IMR-90 (cell line): Measurements from ENCODE around the gene GUCA1C. TPM values are rescaled to one million over a fixed set of nuclear protein-coding genes. Genes with fewer than 3 reads are reported as not detected.

ENCODE experiments used
- ATAC-seq: fragments of 200-7000 bp; cut with Tn5 transposase; 2 replicates; pipeline ENCODE4 v1.9.1; 2020; ENCODE audit warnings: low read depth, mild to moderate bottlenecking, moderate library complexity
- BruUV-seq: library from RNA; stranded (reverse); fragments of 400-500 nt; replicated peaks from 2 replicates; lab custom pipeline; 2021; lab: Mats Ljungman, UMichigan
- CTCF ChIA-PET: fragments of 300-600 bp; formaldehyde crosslinking; extraction: SDS; loops from one replicate; lab custom pipeline; 2021; ENCODE audit warnings: antibody characterized with exemption; lab: Yijun Ruan, JAX
- POLR2A ChIA-PET: fragments of 300-600 bp; sonication (Branson Sonifier 250); formaldehyde crosslinking; loops from one replicate; lab custom pipeline; 2022; ENCODE audit warnings: antibody characterized with exemption; ENCODE audit not compliant: unreplicated experiment; lab: Charles Lee
- DNase-seq: peaks from one replicate; pipeline ENCODE4 v3.0.0; 2013
- H2AFZ ChIP-seq: replicated peaks from 2 replicates; pipeline ENCODE3; 2013; ENCODE audit warnings: low read length, mild to moderate bottlenecking; ENCODE audit not compliant: poor library complexity
- H2AK5ac ChIP-seq: 2 replicates; pipeline ENCODE4 v1.6.1; 2013; ENCODE audit warnings: low read depth, low read length, inconsistent platforms
- H2AK9ac ChIP-seq: replicated peaks from 2 replicates; pipeline ENCODE3; 2013; ENCODE audit warnings: mild to moderate bottlenecking, low read depth, low read length, moderate library complexity; ENCODE audit not compliant: poor library complexity
- H2BK120ac ChIP-seq: 2 replicates; pipeline ENCODE4 v1.6.1; 2013; ENCODE audit warnings: low read depth, low read length, inconsistent platforms
- H2BK15ac ChIP-seq: 3 replicates; pipeline ENCODE4 v1.6.1; 2013; ENCODE audit warnings: low read depth, low read length, inconsistent platforms
- H2BK20ac ChIP-seq: 2 replicates; pipeline ENCODE4 v1.6.1; 2013; ENCODE audit warnings: low read depth, mild to moderate bottlenecking, inconsistent platforms, low read length, moderate library complexity
- H2BK5ac ChIP-seq: 2 replicates; pipeline ENCODE4 v1.6.1; 2013; ENCODE audit warnings: mild to moderate bottlenecking, low read depth, low read length, inconsistent platforms; ENCODE audit not compliant: poor library complexity, severe bottlenecking
- H3K14ac ChIP-seq: replicated peaks from 2 replicates; pipeline ENCODE4 v1.6.1; 2013; ENCODE audit warnings: low read depth, low read length, inconsistent platforms
- H3K18ac ChIP-seq: 2 replicates; pipeline ENCODE4 v1.6.1; 2013; ENCODE audit warnings: low read depth, low read length, control low read depth
- H3K23ac ChIP-seq: 2 replicates; pipeline ENCODE4 v1.6.1; 2013; ENCODE audit warnings: low read depth, low read length, inconsistent platforms
- H3K27ac ChIP-seq: 2 replicates; pipeline ENCODE4 v1.5.1; 2013; ENCODE audit warnings: mild to moderate bottlenecking, control low read depth, low read length; ENCODE audit not compliant: insufficient read depth
- H3K27me3 ChIP-seq: 2 replicates; pipeline ENCODE4 v1.6.1; 2013; ENCODE audit warnings: low read length; ENCODE audit not compliant: control insufficient read depth, insufficient read depth
- H3K36me3 ChIP-seq: 2 replicates; pipeline ENCODE4 v1.6.1; 2013; ENCODE audit warnings: low read length, mixed read lengths; ENCODE audit not compliant: control insufficient read depth, insufficient read depth
- H3K4ac ChIP-seq: 2 replicates; pipeline ENCODE4 v1.6.1; 2013; ENCODE audit warnings: low read depth, low read length, inconsistent platforms
- H3K4me1 ChIP-seq: 2 replicates; pipeline ENCODE4 v1.6.1; 2013; ENCODE audit warnings: low read length, mixed read lengths; ENCODE audit not compliant: control insufficient read depth, insufficient read depth
- H3K4me2 ChIP-seq: 2 replicates; pipeline ENCODE4 v1.6.1; 2013; ENCODE audit warnings: low read depth, mild to moderate bottlenecking, control low read depth, low read length, moderate library complexity
- H3K4me3 ChIP-seq: 2 replicates; pipeline ENCODE4 v1.5.1; 2013; ENCODE audit warnings: low read depth, mild to moderate bottlenecking, control low read depth, low read length, moderate library complexity; ENCODE audit not compliant: insufficient read depth
- H3K56ac ChIP-seq: 2 replicates; pipeline ENCODE4 v1.6.1; 2013; ENCODE audit warnings: low read length, inconsistent platforms; ENCODE audit not compliant: insufficient read depth; ENCODE audit errors: extremely low read depth
- H3K79me1 ChIP-seq, 2 experiments: 2 replicates each; pipeline ENCODE4 v1.6.1; 2013; ENCODE audit warnings: low read length in 2 of 2, inconsistent platforms in 1 of 2, low read depth in 1 of 2
- H3K9ac ChIP-seq: 2 replicates; pipeline ENCODE4 v1.6.1; 2013; ENCODE audit warnings: low read depth, low read length, control low read depth
- H3K9me1 ChIP-seq: 2 replicates; pipeline ENCODE4 v1.6.1; 2013; ENCODE audit warnings: low read length, inconsistent platforms; ENCODE audit not compliant: insufficient read depth
- H3K9me3 ChIP-seq: 2 replicates; pipeline ENCODE4 v1.6.1; 2013; ENCODE audit warnings: low read length; ENCODE audit not compliant: control insufficient read depth, insufficient read depth
- H4K20me1 ChIP-seq: 2 replicates; pipeline ENCODE4 v1.6.1; 2013; ENCODE audit warnings: low read length, inconsistent platforms; ENCODE audit not compliant: insufficient read depth
- H4K5ac ChIP-seq: 2 replicates; pipeline ENCODE4 v1.6.1; 2013; ENCODE audit warnings: mild to moderate bottlenecking, low read depth, low read length, control low read depth
- H4K8ac ChIP-seq, 2 experiments: 2 replicates each; pipeline ENCODE4 v1.6.1; 2013; ENCODE audit warnings: low read depth in 2 of 2, low read length in 2 of 2, control low read depth in 1 of 2, inconsistent platforms in 1 of 2
- H4K91ac ChIP-seq: 2 replicates; pipeline ENCODE4 v1.6.1; 2013; ENCODE audit warnings: low read depth, low read length, inconsistent platforms; ENCODE audit not compliant: insufficient read depth
- BHLHE40 ChIP-seq: fragments of 150-350 bp; IDR thresholded peaks from 2 replicates; pipeline ENCODE4 v1.6.1; 2016; ENCODE audit warnings: mild to moderate bottlenecking, low read depth, low read length
- MXI1 ChIP-seq: IDR thresholded peaks from 2 replicates; pipeline ENCODE4 v1.6.1; 2012; ENCODE audit warnings: low read depth, mild to moderate bottlenecking, low read length, moderate library complexity, borderline replicate concordance
- NFE2L2 ChIP-seq: fragments of 150-350 bp; IDR thresholded peaks from 2 replicates; pipeline ENCODE4 v1.6.1; 2016; ENCODE audit warnings: low read depth, mild to moderate bottlenecking, low read length
- RAD21 ChIP-seq: IDR thresholded peaks from 2 replicates; pipeline ENCODE4 v1.6.1; 2012; ENCODE audit warnings: low read length, improper control_type of control experiment
- RCOR1 ChIP-seq: IDR thresholded peaks from 2 replicates; pipeline ENCODE4 v1.6.1; 2012; ENCODE audit warnings: mild to moderate bottlenecking, low read length, improper control_type of control experiment; ENCODE audit not compliant: insufficient replicate concordance
- SMC3 ChIP-seq: fragments of 150-350 bp; IDR thresholded peaks from 2 replicates; pipeline ENCODE4 v1.6.1; 2016; ENCODE audit warnings: low read depth, mild to moderate bottlenecking, antibody characterized with exemption, low read length, moderate library complexity
- WGBS, 2 experiments: methylation state at CpG; one replicate each; pipeline versions ENCODE4 v1.1.5 to v1.1.7; 2013; ENCODE audit warnings: missing lambda C conversion rate in 2 of 2; ENCODE audit not compliant: insufficient read length in 1 of 2; ENCODE audit errors: extremely low coverage in 2 of 2; 5-methylcytosine and 5-hydroxymethylcytosine counted together
- dilution Hi-C: fragments of 300-500 bp; cut with HindIII; formaldehyde crosslinking; loops from one replicate; pipeline ENCODE4 v1.14.3; 2018; ENCODE audit warnings: low sequenced_read_pairs; ENCODE audit not compliant: unreplicated experiment
- in situ Hi-C: fragments of 300-500 bp; cut with MboI; formaldehyde crosslinking; loops from 3 replicates; pipeline ENCODE4 v1.14.3; 2019; ENCODE audit warnings: low sequenced_read_pairs, inconsistent platforms, mixed read lengths
- intact Hi-C: fragments of 100-400 bp; cut with micrococcal nuclease; formaldehyde crosslinking; loops from 2 replicates; pipeline ENCODE4 v1.10.0; 2022
- polyA plus RNA-seq, 3 experiments: library from polyadenylated mRNA; depleted of rRNA; stranded (reverse); fragments of >200 nt; gene quantifications; 2 replicates each; pipeline ENCODE4 v1.2.3, GENCODE V29; 2012; ENCODE audit warnings: low replicate concordance in 1 of 3
- total RNA-seq: library from RNA; depleted of rRNA; stranded (reverse); fragments of >200 nt; gene quantifications from 2 replicates; pipeline ENCODE4 v1.2.3, GENCODE V29; 2012
- TF ChIP-seq, protein P1 (sequence below): conservative IDR thresholded peaks from 2 replicates; pipeline ENCODE4 v1.5.1; 2012; ENCODE audit warnings: mild to moderate bottlenecking, low read depth, low read length, improper control_type of control experiment
- TF ChIP-seq, protein P2 (sequence below): fragments of 150-350 bp; IDR thresholded peaks from 2 replicates; pipeline ENCODE4 v1.6.1; 2016; ENCODE audit warnings: low read depth, mild to moderate bottlenecking, low read length, moderate library complexity, borderline replicate concordance

GUCA1C gene
- total and polyA plus RNA-seq, 2 of the 4 experiments (the other 2 are of a cell fraction), result not detected

GRCh38 chr3:108914774-108915641 is 38.7 kb downstream of the GUCA1C start:
- ChIA-PET POLR2A (no interaction called here), CTCF (interaction anchor here (0.6 to 1.9 kb wide), 8 partner anchors 9 to 426 kb away, joined by 3 to 13 read pairs (median 4); no protein-coding TSS in a partner anchor)
- in situ Hi-C loops, result loop anchor here (5.0 to 10.0 kb wide), 2 partner anchors 253 to 420 kb away; no protein-coding TSS in a partner anchor
- Histone ChIP-seq H3K4me2 (no peak overlapping the region), H4K5ac (no peak overlapping the region), H3K4me1 (no peaks in the 10 kb centered on the region), H3K27me3 (no peaks in the 10 kb centered on the region), H2AFZ (no peak overlapping the region), H2BK120ac (no peak overlapping the region), H3K79me1 (no peaks in the 10 kb centered on the region), H3K56ac (no peak overlapping the region), H2BK5ac (no peak overlapping the region), H2BK20ac (no peak overlapping the region), H3K4ac (no peak overlapping the region), H4K91ac (no peak overlapping the region), H2AK9ac (no peak overlapping the region), H2BK15ac (no peak overlapping the region), H4K20me1 (no peaks in the 10 kb centered on the region), H3K14ac (no peak overlapping the region), H3K9ac (no peak overlapping the region), H3K36me3 (no peaks in the 10 kb centered on the region), H2AK5ac (no peak overlapping the region), H3K9me3 (no peaks in the 10 kb centered on the region), H3K9me1 (no peaks in the 10 kb centered on the region), H4K8ac (no peak overlapping the region), H3K4me3 (no peak overlapping the region), H3K23ac (no peak overlapping the region), H3K27ac (no peak overlapping the region), H3K18ac (no peak overlapping the region)
- TF ChIP-seq NFE2L2 (no peak), SMC3 (peak; percentile 83), RCOR1 (no peak), MXI1 (no peak), RAD21 (peak; percentile 78), BHLHE40 (no peak)
- TF ChIP-seq, protein P1, sequence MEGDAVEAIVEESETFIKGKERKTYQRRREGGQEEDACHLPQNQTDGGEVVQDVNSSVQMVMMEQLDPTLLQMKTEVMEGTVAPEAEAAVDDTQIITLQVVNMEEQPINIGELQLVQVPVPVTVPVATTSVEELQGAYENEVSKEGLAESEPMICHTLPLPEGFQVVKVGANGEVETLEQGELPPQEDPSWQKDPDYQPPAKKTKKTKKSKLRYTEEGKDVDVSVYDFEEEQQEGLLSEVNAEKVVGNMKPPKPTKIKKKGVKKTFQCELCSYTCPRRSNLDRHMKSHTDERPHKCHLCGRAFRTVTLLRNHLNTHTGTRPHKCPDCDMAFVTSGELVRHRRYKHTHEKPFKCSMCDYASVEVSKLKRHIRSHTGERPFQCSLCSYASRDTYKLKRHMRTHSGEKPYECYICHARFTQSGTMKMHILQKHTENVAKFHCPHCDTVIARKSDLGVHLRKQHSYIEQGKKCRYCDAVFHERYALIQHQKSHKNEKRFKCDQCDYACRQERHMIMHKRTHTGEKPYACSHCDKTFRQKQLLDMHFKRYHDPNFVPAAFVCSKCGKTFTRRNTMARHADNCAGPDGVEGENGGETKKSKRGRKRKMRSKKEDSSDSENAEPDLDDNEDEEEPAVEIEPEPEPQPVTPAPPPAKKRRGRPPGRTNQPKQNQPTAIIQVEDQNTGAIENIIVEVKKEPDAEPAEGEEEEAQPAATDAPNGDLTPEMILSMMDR, result peak; percentile 80
- TF ChIP-seq, protein P2, sequence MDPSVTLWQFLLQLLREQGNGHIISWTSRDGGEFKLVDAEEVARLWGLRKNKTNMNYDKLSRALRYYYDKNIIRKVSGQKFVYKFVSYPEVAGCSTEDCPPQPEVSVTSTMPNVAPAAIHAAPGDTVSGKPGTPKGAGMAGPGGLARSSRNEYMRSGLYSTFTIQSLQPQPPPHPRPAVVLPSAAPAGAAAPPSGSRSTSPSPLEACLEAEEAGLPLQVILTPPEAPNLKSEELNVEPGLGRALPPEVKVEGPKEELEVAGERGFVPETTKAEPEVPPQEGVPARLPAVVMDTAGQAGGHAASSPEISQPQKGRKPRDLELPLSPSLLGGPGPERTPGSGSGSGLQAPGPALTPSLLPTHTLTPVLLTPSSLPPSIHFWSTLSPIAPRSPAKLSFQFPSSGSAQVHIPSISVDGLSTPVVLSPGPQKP, result no peak
- DNase-seq, result peak; percentile 63
- intact Hi-C loops, result loop anchor here (1.0 to 5.0 kb wide), 3 partner anchors 167 to 426 kb away; no protein-coding TSS in a partner anchor
- 0% methylated on average over 1 of the region's 6 CpGs; no CpG with 5 or more reads in 1 of the 2 experiments for WGBS, 2 experiments
- dilution Hi-C loops, result no loop called here
- BruUV-seq, result no TSS peak
- peak; percentile 85 for ATAC-seq
